GM23338 (cell line): ENCODE data around the gene ATP8A2. TPM values are rescaled to one million over a fixed set of nuclear protein-coding genes. Genes with fewer than 3 reads are reported as not detected.

Experiments
- ATAC-seq: fragments of 200-7000 bp; cut with Tn5 transposase; 3 replicates; pipeline ENCODE4 v1.9.1; 2020
- DNase-seq: peaks from one replicate; pipeline ENCODE4 v3.0.0-alpha.2; 2015; ENCODE audit warnings: low spot score
- H2AFZ ChIP-seq: fragments of 200-600 bp; sonication (generic); 2 replicates; pipeline ENCODE4 v1.8.0; 2016; ENCODE audit warnings: antibody characterized with exemption, mild to moderate bottlenecking, moderate library complexity
- H3F3A ChIP-seq: fragments of 200-600 bp; sonication (generic); replicated peaks from 2 replicates; pipeline ENCODE4 v1.8.0; 2017; ENCODE audit warnings: antibody characterized with exemption, mixed run types, low read depth
- H3K27ac ChIP-seq: fragments of 200-600 bp; sonication (generic); 2 replicates; pipeline ENCODE4 v1.6.1; 2016; ENCODE audit warnings: low read depth
- H3K27me3 ChIP-seq: fragments of 200-600 bp; sonication (generic); 2 replicates; pipeline ENCODE4 v1.8.0; 2016; ENCODE audit warnings: mild to moderate bottlenecking, mixed run types, moderate library complexity; ENCODE audit not compliant: insufficient read depth
- H3K36me3 ChIP-seq: fragments of 200-600 bp; sonication (generic); 2 replicates; pipeline ENCODE4 v1.8.0; 2016; ENCODE audit warnings: mild to moderate bottlenecking; ENCODE audit not compliant: insufficient read depth
- H3K4me1 ChIP-seq: fragments of 200-600 bp; sonication (generic); 2 replicates; pipeline ENCODE4 v1.8.0; 2016; ENCODE audit warnings: mild to moderate bottlenecking, moderate library complexity; ENCODE audit not compliant: insufficient read depth
- H3K4me2 ChIP-seq: fragments of 200-600 bp; sonication (generic); 2 replicates; pipeline ENCODE4 v1.7.1; 2017; ENCODE audit warnings: mixed run types
- H3K4me3 ChIP-seq: fragments of 200-600 bp; sonication (generic); 2 replicates; pipeline ENCODE4 v1.6.1; 2016; ENCODE audit warnings: mixed run types
- H3K79me2 ChIP-seq: fragments of 200-600 bp; sonication (generic); replicated peaks from 2 replicates; pipeline ENCODE4 v1.8.0; 2017; ENCODE audit warnings: mild to moderate bottlenecking; ENCODE audit not compliant: insufficient read depth
- H3K9me2 ChIP-seq: fragments of 200-600 bp; sonication (generic); 2 replicates; pipeline ENCODE4 v1.8.0; 2017; ENCODE audit not compliant: insufficient read depth
- H4K20me1 ChIP-seq: fragments of 200-600 bp; sonication (generic); replicated peaks from 2 replicates; pipeline ENCODE4 v1.8.0; 2017; ENCODE audit warnings: mild to moderate bottlenecking; ENCODE audit not compliant: insufficient read depth
- H3K27ac Mint-ChIP-seq: 2 replicates; pipeline ENCODE4 v1.8.0; 2020; ENCODE audit warnings: inconsistent platforms, mild to moderate bottlenecking, moderate library complexity, mixed read lengths
- H3K27me3 Mint-ChIP-seq: 3 replicates; pipeline ENCODE4 v1.8.0; 2022; ENCODE audit warnings: low read depth, mild to moderate bottlenecking, moderate library complexity, mixed read lengths, inconsistent platforms; ENCODE audit not compliant: insufficient read depth, poor library complexity
- H3K36me3 Mint-ChIP-seq: 3 replicates; pipeline ENCODE4 v1.8.0; 2021; ENCODE audit warnings: low read depth, mild to moderate bottlenecking, inconsistent platforms, moderate library complexity, mixed read lengths
- H3K4me1 Mint-ChIP-seq: 3 replicates; pipeline ENCODE4 v1.8.0; 2020; ENCODE audit warnings: mild to moderate bottlenecking, inconsistent platforms, mixed read lengths
- H3K4me3 Mint-ChIP-seq: 3 replicates; pipeline ENCODE4 v1.8.0; 2021; ENCODE audit warnings: moderate library complexity, mild to moderate bottlenecking, inconsistent platforms, mixed read lengths
- H3K9me3 Mint-ChIP-seq: 3 replicates; pipeline ENCODE4 v1.8.0; 2020; ENCODE audit warnings: moderate library complexity, mild to moderate bottlenecking, inconsistent platforms, mixed read lengths
- CREB1 ChIP-seq: fragments of 250-450 bp; sonication (Bioruptor Pico); IDR thresholded peaks from 2 replicates; pipeline ENCODE4 v1.5.0; 2020; ENCODE audit warnings: low read depth, mild to moderate bottlenecking, moderate library complexity
- CTCF ChIP-seq, 2 experiments: fragments of 200-600 bp in 1 of 2; sonication (generic) in 1 of 2; conservative IDR thresholded peaks; 2 replicates each; pipeline versions ENCODE4 v1.5.1 to v1.6.1; 2016 to 2017; ENCODE audit warnings: antibody characterized with exemption in 2 of 2, low read depth in 2 of 2, mild to moderate bottlenecking in 2 of 2, moderate library complexity in 1 of 2
- ETS1 ChIP-seq: IDR thresholded peaks from 2 replicates; pipeline ENCODE4 v1.6.1; 2016; ENCODE audit warnings: antibody characterized with exemption
- EZH2 ChIP-seq: fragments of 200-600 bp; sonication (generic); IDR thresholded peaks from one replicate; pipeline ENCODE4 v1.8.0; 2017; ENCODE audit warnings: antibody characterized with exemption, mild to moderate bottlenecking, low read depth; ENCODE audit not compliant: unreplicated experiment
- EZH2phosphoT487 ChIP-seq: fragments of 200-600 bp; sonication (generic); IDR thresholded peaks from one replicate; pipeline ENCODE4 v1.8.1; 2018; ENCODE audit warnings: antibody characterized with exemption; ENCODE audit not compliant: unreplicated experiment
- JUNB ChIP-seq: IDR thresholded peaks from one replicate; pipeline ENCODE4 v1.6.1; 2016; ENCODE audit warnings: antibody characterized with exemption; ENCODE audit not compliant: unreplicated experiment
- NANOG ChIP-seq: IDR thresholded peaks from 2 replicates; pipeline ENCODE4 v1.6.1; 2016; ENCODE audit warnings: antibody characterized with exemption, borderline replicate concordance
- POLR2AphosphoS5 ChIP-seq: IDR thresholded peaks from 2 replicates; pipeline ENCODE4 v1.6.1; 2016; ENCODE audit warnings: antibody characterized with exemption, low read depth
- REST ChIP-seq: IDR thresholded peaks from one replicate; pipeline ENCODE4 v1.6.1; 2018; ENCODE audit warnings: antibody characterized with exemption; ENCODE audit not compliant: unreplicated experiment
- STAT1 ChIP-seq: IDR thresholded peaks from one replicate; pipeline ENCODE4 v1.6.1; 2016; ENCODE audit warnings: antibody characterized with exemption; ENCODE audit not compliant: unreplicated experiment
- ZNF331 ChIP-seq: fragments of 250-450 bp; sonication (Bioruptor Pico); IDR thresholded peaks from 2 replicates; pipeline ENCODE4 v1.5.0; 2020; ENCODE audit warnings: low read depth, mild to moderate bottlenecking, moderate library complexity
- polyA plus RNA-seq: library from polyadenylated mRNA; unstranded; fragments of >200 nt; fragmentation: Nextera tagmentation; extraction: Ambion mirVana; gene quantifications from 2 replicates; pipeline ENCODE4 v1.2.1, GENCODE V29; 2016
- total RNA-seq: library from RNA; depleted of rRNA; stranded (reverse); fragments of >200 nt; shearing (Covaris generic); gene quantifications from 2 replicates; pipeline ENCODE4 v1.2.3, GENCODE V29; 2014

Gene ATP8A2
- total and polyA plus RNA-seq, 2 experiments from 2014 or later = 5.7 to 8.8 TPM

GRCh38 chr13:26017932-26018665 is 646.3 kb downstream of the ATP8A2 start:
- no peak for DNase-seq

More at GRCh38 chr13:26017932-26018665, 646.3 kb downstream of the ATP8A2 start:
- Histone ChIP-seq H2AFZ (no peak overlapping the region), H3K79me2 (no peaks in the 10 kb centered on the region), H3K36me3 (no peaks in the 10 kb centered on the region), H3K9me2 (no peaks in the 10 kb centered on the region), H3K4me1 (peaks cover 3% of the 10 kb centered on the region; the same call in 1 of the 2 replicates), H3K4me2 (no peak overlapping the region), H3F3A (no peaks in the 10 kb centered on the region), H3K27me3 (no peaks in the 10 kb centered on the region), H4K20me1 (no peaks in the 10 kb centered on the region; the same call in 1 of the 2 replicates), H3K4me3 (no peak overlapping the region), H3K27ac (no peak overlapping the region)
- Mint-ChIP-seq H3K9me3 (no peaks in the 10 kb centered on the region), H3K36me3 (peaks cover 3% of the 10 kb centered on the region; the same call in 1 of the 3 replicates), H3K27me3 (peaks cover 5% of the 10 kb centered on the region), H3K27ac (no peak overlapping the region), H3K4me3 (no peak overlapping the region; the same call in 2 of the 3 replicates), H3K4me1 (peaks cover 27% of the 10 kb centered on the region)
- TF ChIP-seq CTCF (conservative IDR thresholded peaks at IDR 0.05; ENCODE audit: low read depth in 2 of 2) (no peak), JUNB (no peak), EZH2 (no peak), ZNF331 (CRISPR knock-in tag) (no peak), STAT1 (no peak), CREB1 (CRISPR knock-in tag) (no peak), EZH2phosphoT487 (no peak), NANOG (no peak), POLR2AphosphoS5 (no peak), ETS1 (no peak), REST (no peak)
- ATAC-seq = no peak
